Measurements from ENCODE around the gene USF3.
A peak's percentile ranks its signal among the peaks of the same experiment; 100 is the strongest.

Gene USF3

GRCh38 chr3:113695786-113696645, at the start of gene USF3:
Gene USF3, minus strand, starts transcription at chr3:113696642. Its CDS starts 21,764 bp downstream, at chr3:113674878.
- DNase-seq = peak; percentile 87

GRCh38 chr3:113745756-113746547, 49.5 kb upstream of the USF3 start, which contains the start of gene NAA50:
Gene NAA50, minus strand, starts transcription at chr3:113746249. Its CDS starts 300 bp downstream, at chr3:113745949.
- peak; percentile 97 for DNase-seq

- DNase-seq = peak; percentile 91
These were observed 48.7 kb upstream of the USF3 start for GRCh38 chr3:113744941-113745755.

GRCh38 chr3:113743006-113743630, 46.7 kb upstream of the USF3 start:
- DNase-seq = peak; percentile 56

- no peak for DNase-seq
These were observed 45.2 kb upstream of the USF3 start for GRCh38 chr3:113741620-113742019.

- DNase-seq = no peak
These were observed 44.6 kb upstream of the USF3 start for GRCh38 chr3:113741086-113741485.

- DNase-seq = peak; percentile 83
These were observed 40.2 kb upstream of the USF3 start for GRCh38 chr3:113736548-113737089.

- DNase-seq = no peak
These were observed 35.3 kb upstream of the USF3 start for GRCh38 chr3:113731694-113732093.

- no peak for DNase-seq
These were observed 34.1 kb upstream of the USF3 start for GRCh38 chr3:113730550-113730949.

- DNase-seq = no peak
These were observed 32.2 kb upstream of the USF3 start for GRCh38 chr3:113728661-113729060.

GRCh38 chr3:113721636-113722035, 25.2 kb upstream of the USF3 start:
- DNase-seq = no peak

- DNase-seq = no peak
These were observed 23.3 kb upstream of the USF3 start for GRCh38 chr3:113719758-113720157.

GRCh38 chr3:113719294-113719693, 22.9 kb upstream of the USF3 start:
- DNase-seq = no peak

GRCh38 chr3:113717818-113718217, 21.4 kb upstream of the USF3 start:
- no peak for DNase-seq

GRCh38 chr3:113717308-113717707, 20.9 kb upstream of the USF3 start:
- DNase-seq = no peak

GRCh38 chr3:113714702-113715101, 18.3 kb upstream of the USF3 start:
- DNase-seq = no peak

GRCh38 chr3:113712129-113712528, 15.7 kb upstream of the USF3 start:
- DNase-seq = no peak

- DNase-seq = no peak
These were observed 11.4 kb upstream of the USF3 start for GRCh38 chr3:113707835-113708234.

GRCh38 chr3:113698956-113699355, 2.5 kb upstream of the USF3 start:
- DNase-seq = peak; percentile 12

GRCh38 chr3:113698213-113698742, 1.8 kb upstream of the USF3 start:
- no peak for DNase-seq

GRCh38 chr3:113697500-113698090, 1.2 kb upstream of the USF3 start:
- DNase-seq = peak; percentile 25
